Mammary epithelial cell (primary cell): ENCODE measurements around the gene GRB10.

ENCODE experiments used
- EZH2 ChIP-seq: IDR thresholded peaks from 2 replicates; pipeline ENCODE4 v1.6.1; 2012; ENCODE audit warnings: low read length, inconsistent platforms, borderline replicate concordance
- TF ChIP-seq, protein P1 (sequence below), 2 donors: IDR thresholded peaks in 1 of 2; conservative IDR thresholded peaks in 1 of 2; 2 replicates each; pipeline ENCODE4 v1.5.1; 2011 to 2012; ENCODE audit warnings: inconsistent platforms in 2 of 2, low read length in 2 of 2, mild to moderate bottlenecking in 2 of 2, control low read depth in 1 of 2, low read depth in 1 of 2; ENCODE audit not compliant: insufficient read depth in 1 of 2; ENCODE audit errors: extremely low read depth in 1 of 2

DNA sequence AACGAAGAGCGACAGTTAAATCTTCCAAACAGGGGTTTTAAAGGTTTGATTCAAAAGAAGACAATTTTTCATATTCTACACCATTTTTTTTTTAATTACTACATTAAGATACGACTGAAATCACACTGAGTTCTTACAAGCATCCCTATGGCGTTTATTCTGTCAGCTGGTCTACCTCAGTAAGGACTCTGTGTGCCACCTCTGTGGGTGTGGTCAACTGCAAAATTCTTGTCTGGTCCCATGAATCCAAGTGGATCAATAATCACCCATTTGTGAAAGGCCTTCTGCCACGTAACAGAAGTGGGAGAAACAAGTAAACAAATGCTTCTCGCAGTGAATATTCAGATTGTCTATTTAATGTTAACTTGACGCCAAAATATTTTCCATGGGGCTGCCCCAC is 104.1 kb downstream of the GRB10 start:
- TF ChIP-seq EZH2: no peak
- TF ChIP-seq, protein P1, sequence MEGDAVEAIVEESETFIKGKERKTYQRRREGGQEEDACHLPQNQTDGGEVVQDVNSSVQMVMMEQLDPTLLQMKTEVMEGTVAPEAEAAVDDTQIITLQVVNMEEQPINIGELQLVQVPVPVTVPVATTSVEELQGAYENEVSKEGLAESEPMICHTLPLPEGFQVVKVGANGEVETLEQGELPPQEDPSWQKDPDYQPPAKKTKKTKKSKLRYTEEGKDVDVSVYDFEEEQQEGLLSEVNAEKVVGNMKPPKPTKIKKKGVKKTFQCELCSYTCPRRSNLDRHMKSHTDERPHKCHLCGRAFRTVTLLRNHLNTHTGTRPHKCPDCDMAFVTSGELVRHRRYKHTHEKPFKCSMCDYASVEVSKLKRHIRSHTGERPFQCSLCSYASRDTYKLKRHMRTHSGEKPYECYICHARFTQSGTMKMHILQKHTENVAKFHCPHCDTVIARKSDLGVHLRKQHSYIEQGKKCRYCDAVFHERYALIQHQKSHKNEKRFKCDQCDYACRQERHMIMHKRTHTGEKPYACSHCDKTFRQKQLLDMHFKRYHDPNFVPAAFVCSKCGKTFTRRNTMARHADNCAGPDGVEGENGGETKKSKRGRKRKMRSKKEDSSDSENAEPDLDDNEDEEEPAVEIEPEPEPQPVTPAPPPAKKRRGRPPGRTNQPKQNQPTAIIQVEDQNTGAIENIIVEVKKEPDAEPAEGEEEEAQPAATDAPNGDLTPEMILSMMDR (conservative IDR thresholded peaks at IDR 0.05 in 1 of 2, IDR thresholded peaks at IDR 0.05 in 1 of 2; ENCODE audit: extremely low read depth in 1 of 2, insufficient read depth in 1 of 2, low read depth in 1 of 2, low read length in 2 of 2): no peak
